ENCODE results near the gene ZDHHC20.

DNA sequence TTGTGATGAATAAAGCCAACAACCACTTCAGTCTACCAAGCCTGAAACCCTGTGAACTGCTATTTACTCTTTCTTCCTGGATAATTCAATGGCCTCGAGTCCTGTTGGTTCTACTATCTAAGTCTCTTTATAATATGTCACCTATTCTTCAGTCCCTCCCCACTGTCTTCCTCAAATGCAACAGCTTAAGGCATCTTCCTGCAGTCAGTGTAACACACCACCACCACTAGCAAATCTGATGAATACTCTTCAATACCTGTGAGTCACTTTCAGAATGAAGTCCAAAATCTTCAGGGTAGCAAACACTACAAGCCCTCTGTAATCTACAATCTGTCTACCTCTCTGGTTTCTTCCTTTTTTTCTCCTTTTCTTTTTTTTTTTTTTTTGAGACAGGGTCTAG, 32.9 kb downstream of the ZDHHC20 start:
- no peak for TF ChIP-seq ZFX (IDR thresholded peaks at IDR 0.05; ENCODE audit: borderline replicate concordance)
- TF ChIP-seq, protein P1, sequence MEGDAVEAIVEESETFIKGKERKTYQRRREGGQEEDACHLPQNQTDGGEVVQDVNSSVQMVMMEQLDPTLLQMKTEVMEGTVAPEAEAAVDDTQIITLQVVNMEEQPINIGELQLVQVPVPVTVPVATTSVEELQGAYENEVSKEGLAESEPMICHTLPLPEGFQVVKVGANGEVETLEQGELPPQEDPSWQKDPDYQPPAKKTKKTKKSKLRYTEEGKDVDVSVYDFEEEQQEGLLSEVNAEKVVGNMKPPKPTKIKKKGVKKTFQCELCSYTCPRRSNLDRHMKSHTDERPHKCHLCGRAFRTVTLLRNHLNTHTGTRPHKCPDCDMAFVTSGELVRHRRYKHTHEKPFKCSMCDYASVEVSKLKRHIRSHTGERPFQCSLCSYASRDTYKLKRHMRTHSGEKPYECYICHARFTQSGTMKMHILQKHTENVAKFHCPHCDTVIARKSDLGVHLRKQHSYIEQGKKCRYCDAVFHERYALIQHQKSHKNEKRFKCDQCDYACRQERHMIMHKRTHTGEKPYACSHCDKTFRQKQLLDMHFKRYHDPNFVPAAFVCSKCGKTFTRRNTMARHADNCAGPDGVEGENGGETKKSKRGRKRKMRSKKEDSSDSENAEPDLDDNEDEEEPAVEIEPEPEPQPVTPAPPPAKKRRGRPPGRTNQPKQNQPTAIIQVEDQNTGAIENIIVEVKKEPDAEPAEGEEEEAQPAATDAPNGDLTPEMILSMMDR (IDR thresholded peaks at IDR 0.05), result no peak

Data from 22Rv1 (cell line).